Stimulated activated CD8-positive, alpha-beta memory T cell treated with anti-CD3 and anti-CD28 coated beads, Interleukin-4, amount 100 ng/mL, for 24 hours (primary cell): ENCODE results near the gene C10orf120.

Experiments
- DNase-seq: peaks from one replicate; pipeline ENCODE4 v3.0.0-alpha.2; 2020; ENCODE audit warnings: low read depth

C10orf120 gene

DNA sequence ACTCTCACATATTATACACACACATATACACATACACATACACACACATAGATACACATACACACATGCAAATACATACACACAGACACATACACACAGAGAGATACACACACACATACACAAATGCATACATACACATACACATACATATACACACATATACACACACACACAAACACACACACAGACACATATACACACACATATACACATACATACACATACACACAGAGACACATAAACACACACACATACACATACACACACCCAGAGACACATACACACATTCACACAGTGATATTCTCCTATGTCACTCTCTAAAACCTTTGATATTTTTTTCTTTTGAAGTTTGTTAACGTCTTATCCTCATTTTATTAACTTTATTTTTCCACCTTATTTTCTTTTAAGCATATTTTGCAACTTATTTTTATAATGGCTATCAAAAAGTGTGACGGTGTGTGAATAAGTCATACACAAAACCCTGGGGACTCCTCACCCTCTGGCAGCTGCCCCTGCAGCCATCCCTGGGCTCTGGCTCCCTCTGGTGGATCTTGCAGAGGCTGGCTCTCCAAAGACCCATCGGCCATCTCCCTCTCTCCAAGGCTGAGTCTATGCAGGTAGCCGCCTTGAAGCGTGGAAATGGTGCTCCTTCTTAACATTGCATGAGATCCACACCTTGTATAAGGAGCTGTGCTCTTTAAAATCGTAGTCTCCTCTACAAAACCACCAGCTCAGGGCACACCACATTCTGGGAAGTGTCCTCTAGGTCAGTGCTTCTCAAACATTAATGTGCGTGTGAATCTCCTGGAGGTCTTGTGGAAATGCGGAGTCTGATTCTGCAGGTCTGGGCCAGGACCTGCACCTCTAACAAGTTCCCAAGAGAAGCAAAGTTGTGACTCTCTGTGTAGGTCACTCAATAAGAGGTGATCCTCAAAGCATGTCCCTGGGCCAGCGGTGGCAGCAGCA is 4.1 kb upstream of the C10orf120 start:
- peak; percentile 36 for DNase-seq

DNA sequence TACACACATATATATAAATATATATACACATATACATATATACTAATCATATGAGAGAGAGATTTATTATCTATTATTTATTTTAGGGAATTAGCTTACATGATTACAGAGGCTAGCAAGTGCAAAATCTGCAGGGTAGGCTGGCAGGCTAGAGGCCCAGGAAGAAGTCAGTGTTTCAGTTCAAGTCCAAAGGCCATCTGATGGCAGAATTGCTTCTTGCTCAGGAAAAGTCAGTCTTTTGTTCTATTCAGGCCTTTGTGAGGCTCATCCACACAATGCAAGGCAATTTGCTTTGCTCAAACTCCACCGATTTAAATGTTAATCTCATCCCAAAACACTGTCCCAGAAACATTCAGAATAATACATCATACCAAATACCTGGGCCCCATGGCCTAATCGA is 2.6 kb upstream of the C10orf120 start:
- no peak for DNase-seq

DNA sequence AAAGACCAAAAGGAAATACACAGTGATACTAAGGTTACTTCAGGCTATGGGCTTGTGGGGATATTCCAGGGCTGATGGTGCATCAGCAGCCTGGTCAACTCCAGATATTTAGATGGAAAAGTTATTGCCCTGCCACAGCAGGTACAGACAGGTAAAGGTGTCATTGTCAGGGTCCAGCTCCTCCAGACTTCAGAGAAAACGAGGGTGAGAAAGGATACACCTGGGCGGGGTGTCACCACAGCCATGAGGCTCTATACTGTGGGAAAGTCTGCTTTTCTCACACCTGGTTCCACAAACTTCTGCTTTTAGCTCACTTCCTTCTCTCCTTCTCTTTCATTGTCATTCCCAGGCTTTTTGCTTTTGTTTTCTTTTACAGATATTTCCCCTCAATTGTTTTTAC is 2.0 kb upstream of the C10orf120 start:
- DNase-seq, result no peak

DNA sequence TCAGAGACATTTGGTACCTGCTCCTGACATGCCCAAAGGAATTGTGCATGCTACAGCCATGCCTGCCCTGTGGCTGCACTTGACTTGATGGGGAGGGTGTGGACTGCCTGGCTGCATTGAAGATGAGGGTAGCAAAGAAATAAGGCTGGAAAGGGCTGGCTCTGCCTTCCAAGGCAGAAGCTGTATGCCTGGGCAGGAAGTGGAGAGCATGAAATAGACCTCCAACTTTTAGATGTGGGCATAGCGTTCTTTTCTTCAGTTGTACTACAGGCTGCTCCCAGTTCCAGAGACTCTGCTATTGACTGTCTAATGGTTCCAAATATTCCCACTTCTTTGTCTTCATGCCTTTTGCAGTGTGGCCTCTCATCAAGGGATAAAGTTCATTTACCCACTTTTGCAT is 3.0 kb downstream of the C10orf120 start:
- no peak for DNase-seq

DNA sequence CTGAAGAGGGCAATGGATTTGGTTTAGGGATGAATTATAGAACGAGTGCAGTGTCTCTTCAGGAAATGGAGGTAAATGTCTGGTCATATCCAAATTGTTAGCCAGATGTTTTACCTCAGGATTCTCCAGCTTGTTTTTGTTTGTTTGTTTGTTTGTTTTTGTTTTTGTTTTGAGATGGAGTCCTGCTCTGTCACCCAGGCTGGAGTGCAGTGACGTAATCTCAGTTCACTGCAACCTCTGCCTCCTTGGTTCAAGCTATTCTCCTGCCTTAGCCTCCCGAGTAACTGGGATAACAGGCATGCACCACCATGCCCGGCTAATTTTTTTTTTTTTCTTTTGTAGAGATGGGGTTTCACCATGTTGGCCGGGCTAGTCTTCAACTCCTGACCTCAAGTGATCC is 6.9 kb downstream of the C10orf120 start:
- DNase-seq, result no peak

DNA sequence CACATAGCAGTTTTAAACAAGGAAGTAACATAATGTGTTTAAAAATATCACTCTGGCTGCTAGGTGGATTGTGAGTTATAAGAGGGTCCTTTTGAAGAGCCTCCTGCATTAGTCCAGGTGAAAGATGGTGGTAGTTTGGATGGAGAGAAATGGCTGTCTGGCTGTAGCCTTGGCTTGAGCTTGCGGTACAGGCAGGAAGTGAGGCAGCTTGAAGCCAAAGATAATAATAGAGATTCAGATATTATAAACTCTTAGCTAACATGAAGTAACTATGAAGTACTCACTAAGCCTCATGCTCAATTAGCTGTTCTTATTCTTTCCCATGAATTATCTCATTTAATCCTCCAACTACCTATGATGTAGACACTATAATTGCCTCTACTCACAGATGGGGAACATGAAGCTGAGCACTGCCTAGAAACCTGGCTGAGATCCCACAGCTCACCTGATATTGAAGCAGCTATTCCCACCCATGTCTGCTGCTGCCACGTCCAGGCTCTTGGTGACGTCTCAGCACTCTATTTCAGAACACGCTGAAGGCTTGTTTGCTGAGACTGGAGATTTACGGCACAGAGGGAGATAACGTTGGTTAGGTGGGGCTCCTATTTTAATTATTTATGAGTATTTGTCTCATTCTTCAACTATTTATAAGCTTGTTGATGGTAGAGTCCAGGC is 10.4 kb downstream of the C10orf120 start:
- DNase-seq, result no peak

DNA sequence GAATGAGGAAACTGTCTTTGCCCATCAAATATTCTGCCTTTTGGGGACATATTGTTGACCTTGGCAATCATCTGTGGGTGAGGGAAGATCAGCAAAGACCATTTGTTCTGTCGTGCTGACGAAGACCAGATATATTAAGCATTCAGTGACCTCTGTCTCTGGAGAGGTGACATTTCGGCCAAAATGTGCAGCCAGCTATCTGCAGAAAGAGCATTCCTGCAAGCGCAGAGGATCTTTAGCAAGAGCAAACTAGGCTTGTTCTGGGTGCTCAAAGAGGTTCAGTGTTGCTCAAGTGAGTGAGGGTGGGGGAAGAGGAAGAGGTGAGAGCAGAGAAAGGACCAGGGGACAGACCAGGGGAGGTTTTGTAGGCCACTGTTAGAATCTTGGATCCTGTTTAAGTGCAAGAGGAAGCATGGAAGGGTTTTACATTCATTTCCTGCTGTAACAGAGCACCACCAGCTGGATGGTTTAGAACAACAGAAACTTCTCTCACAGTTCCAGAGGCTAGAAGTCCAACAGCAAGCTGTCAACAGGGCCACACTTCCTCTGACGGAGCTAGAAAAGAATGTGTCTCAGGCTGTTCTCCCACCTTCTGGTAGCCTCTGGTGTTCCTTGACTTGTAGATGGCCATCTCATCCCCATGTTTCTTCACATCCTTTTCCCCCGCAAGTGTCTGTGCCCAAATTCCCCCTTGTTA is 11.2 kb downstream of the C10orf120 start:
- no peak for DNase-seq

DNA sequence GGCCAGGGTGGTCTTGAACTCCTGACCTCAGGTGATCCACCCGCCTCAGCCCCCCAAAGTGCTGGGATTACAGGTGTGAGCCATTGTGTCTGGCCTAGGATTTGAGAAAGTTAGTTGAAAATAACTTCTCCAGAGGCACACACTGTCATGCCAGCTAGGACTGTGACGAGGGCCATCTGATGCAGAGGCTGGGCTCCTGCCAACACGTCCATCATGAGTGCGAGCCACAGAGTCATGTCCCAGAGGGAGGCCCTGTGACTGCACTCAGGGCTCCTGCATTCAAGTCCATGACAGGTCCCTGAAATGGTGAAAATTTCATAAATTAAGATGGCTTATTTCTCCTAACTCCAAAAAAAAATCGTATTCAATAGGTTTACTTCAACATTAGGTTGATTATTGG is 17.1 kb downstream of the C10orf120 start:
- DNase-seq, result no peak

DNA sequence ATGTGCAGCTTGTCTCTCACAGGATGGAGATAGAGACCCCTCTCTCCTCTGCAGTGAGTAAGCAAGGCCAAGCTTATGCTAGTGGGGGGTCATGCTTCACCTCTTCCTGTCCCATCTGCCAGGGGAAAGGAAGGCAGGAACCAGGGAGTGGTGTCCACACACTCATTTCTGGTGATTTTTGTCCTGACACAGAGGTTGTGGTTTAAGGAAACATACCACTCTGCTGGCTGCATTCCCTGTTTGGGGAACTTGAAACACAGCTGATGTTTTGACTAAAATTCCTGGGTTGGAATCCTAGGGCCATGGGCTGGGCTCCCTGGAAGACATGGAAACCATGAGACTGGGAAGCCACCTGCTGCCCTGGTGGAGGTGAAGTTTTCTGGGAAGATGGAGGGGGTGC is 21.4 kb downstream of the C10orf120 start:
- no peak for DNase-seq

DNA sequence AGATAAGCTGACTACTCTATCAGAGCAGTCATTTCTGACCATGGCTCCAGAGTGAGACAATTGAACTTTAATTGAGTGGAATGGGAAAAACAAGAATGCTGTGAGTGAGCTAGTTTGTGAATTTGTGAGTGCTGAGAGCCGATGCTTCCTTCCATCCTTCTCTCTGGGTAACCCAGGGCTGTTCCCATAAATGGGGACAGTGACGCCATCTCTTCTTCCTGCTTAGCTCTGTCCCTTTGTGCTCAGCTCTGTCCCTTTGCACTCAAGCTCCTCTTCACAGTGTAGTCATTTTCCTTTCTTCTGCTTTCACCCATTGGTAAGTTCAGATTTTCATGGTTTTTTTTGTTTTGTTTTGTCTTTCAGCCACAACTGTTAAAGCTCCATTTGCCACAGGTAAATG is 24.4 kb downstream of the C10orf120 start:
- DNase-seq, result no peak

DNA sequence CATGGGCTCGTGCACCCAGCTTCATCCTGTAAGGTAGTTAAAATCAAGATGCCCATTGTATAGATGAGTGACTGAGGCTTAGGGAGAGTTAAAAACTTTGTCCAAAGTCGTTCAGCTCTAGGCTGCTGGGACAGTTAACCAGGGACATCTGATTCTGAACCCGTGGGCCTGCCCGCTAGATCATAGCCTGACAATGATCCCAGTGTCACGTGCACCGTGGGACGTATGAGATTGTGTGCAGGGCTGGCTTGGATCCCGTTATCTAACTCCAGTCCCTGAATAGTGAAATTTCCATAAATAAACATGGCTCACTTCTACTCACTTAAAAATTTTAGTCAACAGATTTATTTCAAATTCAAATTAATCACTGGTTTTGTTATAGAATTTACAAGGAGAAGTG is 24.9 kb downstream of the C10orf120 start:
- DNase-seq, result no peak

DNA sequence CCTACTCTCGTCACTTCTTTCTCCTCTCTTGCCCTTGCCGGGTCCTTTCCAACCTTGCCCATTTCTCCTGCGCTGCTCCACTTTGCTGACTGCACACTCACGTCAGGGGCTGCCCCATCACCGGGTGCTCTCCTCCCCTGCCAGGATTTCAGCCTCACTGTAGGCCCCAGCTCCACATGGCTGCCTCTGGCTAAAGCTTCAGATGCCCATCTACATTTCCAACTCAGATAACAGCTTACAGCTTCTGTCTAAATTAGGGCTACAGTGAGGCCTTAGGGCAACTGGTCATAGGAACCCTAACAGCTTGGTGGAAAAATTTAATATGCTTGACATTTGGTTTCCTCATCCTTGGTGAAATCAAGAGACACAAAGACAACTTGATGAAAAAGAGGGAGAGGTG is 25.9 kb downstream of the C10orf120 start:
- DNase-seq, result no peak

DNA sequence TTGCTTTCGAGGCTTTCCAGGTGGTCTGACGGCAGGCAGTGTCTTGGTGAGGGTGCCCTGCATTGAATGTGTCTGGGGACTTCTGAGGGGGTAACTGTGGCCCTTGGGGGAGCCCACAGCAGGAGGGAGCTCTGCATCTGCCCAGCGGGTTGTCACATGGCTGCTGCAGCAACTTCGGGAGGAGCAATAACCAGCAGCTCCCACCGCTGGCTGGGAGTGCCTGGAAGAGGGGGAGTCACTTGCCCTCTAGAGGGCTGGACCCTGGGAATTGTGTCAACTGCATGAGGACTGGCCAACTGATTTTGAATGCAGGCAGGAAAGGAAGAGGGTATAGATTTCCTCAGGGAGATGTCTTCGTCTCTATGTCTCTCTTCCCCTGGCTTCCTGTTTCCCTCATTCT is 26.4 kb downstream of the C10orf120 start:
- DNase-seq, result no peak

DNA sequence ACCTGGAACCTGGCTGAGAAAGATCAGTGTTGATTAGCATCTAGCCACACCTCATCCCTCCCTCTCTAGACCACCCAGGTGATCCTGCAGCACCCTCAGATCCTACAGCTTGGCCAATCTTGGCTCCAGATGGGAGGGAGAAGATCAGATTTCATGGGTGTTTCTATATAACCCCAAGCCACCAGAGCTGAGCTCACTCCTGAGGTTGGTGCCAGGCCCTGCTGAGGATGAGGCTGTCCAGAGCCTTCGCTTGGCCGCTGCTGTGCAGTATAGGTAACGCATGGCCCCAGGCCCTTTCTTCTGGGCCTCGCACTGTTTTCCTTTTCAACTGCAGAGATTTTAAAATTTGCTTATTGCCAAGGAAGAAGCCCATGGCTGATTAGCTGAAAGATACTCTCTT is 27.0 kb downstream of the C10orf120 start:
- no peak for DNase-seq

DNA sequence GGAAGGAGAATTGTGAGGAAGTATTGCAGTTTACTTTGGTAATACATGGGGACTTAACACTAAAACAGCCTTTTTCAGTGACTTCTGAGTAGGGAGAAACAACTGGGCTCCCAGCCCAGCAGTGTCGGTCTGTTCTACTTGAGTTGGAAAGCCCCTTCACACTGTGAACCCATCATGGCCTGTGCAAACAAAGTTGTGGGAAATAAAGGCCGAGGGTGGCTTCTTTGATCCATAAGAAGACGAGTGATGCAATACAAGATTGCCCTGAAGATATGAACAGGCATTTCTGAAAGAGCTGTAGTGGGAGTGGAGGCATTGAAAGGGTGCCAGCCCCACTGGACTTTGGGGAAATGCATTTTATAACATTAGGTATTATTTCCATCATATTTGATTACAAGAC is 28.3 kb downstream of the C10orf120 start:
- DNase-seq, result no peak

DNA sequence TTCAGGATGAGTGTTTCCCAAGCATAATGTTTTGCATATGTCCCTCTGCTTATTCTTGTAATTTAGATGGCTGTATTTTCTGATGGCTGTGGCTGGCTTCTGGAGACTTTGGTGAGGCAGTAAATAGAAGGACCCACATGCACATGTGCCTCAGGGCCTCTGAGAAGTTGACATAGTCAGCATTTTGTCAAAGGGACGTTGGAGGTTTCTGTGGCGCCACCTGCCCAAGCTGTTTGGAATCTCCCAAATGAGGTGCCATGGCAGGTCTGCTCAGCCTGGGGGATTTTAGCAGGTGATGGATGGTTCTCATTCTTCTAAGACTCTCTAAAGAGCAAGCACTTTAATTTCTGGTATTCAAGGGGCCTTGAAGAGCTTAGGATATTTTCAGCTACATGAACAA is 29.8 kb downstream of the C10orf120 start:
- no peak for DNase-seq

DNA sequence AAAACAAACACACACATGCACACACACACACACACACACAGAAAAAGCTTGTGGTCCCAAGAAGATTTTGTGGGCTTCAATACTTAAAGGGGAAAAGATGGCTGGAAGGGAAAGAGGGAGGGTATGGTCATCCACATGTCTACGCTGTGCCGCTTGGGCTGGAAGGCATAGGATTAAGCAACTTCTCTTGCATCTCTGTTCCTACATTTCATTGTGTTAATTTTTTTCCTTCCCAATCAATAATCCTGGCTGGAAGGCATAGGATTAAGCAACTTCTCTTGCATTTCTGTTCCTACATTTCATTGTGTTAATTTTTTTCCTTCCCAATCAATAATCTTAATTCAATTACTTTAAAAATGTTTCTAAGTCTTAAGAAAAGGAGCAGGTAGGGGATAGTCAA is 30.6 kb downstream of the C10orf120 start:
- DNase-seq, result no peak

DNA sequence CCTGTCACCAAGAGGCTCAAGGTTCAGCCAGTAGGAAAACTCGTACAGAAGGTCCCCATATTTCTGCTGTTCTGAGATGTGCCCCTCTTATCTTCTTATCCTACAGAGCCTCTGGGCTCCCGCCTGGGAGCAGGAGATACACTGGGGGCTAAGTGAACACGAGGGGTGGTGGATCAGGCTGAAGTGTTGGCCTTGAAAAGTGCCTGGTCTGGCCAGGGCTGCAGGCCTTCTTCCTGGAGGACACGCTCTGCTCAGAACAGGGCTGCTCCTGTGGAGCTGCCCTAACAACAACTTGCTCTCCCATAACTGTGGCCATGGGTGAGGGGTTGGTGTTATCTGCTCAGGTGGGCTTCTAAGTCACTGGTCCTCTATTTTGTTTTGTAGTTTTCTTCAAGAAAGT is 33.7 kb downstream of the C10orf120 start:
- DNase-seq, result no peak

DNA sequence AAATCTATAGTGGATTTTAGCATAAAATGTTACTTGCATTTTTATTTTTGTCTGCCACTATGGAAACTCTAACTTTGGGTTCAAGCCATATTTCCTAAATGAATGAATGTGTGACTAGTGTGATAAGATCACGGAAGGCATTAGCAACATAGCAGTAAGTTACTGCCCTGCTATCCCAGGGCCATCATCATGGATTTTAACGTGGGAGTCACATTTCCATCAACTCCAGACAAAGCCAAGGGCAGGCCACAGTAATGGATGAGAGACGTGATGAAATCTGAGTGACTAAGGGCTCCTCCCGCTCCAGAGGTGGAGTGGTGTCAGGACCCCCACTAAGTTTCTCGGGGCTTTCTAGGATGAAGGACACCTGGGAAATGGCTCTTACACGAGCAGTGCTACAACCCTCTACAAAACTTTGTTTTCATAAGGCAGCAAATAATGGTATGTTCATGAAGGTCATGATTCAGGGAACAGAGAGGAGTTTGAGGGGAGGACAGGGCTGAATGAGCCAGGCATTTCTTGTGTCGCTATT is 34.3 kb downstream of the C10orf120 start:
- DNase-seq, result no peak

DNA sequence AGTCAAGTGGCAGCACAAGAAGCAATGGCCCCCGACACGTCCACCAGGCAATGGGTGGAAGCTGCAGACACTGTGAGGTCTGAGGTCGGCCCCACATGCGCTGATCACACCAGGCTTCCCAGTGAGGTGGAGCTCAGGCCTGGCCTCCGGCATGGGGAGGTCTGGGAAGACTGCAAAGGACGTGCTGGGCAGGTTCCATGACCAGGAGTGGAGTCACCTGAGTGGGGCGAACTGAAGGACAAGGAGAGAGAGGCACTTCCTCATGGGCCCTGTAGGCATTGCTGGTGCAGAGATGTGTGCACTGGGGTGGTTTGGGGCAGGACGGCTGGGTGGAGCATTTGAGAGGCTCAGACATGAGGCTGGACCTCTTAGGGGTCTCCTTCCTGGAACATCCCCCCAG is 35.1 kb downstream of the C10orf120 start:
- no peak for DNase-seq

DNA sequence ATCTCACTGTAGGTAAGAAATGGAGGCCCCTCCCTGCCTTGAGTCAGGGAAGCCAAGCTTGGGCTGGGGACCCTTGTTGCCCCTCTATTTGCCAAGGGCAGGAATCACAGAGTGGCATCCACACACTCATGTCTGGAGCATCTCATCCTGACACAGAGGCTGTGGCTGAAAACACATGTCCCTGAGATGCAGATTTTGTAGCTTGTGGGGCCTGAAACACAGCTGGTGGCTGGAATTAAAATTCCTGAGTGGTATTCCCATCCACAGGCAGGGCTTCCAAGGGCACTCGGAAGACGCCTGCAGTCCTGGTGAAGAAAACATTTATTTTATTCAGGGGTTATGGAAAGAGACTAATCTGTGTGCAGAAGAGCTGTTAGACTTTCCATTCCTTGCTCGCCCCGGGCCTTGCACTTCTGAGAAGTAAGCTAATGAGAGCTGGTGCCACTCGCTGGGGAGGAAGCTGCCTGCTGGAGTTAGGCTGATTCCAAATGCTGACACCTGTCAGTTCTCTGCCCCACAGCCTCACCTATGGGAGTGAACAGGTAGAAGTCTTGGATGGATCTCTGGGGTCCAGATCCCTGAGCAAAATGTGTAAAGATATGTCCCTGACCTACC is 36.0 kb downstream of the C10orf120 start:
- no peak for DNase-seq

DNA sequence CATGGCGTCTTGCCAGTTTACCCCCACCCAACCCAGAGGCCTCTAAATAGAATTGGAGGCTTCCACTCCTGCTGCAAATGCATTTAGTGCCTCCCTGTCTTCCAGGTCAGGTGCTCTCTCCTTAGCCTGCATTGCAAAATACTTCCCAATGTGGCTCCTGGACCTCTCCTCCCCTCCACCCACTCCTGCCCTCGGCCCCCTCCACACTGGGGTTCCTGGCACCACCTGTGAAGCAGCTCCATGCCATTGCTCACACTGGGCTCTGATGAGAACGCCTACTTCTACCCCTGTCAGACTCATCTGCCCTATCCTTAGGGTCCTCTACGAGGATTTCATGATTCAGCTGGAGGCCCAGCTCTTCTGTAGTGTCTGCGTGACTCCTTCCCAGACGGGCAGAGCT is 37.4 kb downstream of the C10orf120 start:
- no peak for DNase-seq
